ENCODE results near the gene USH2A. TPM values are rescaled to one million over a fixed set of nuclear protein-coding genes. Genes with fewer than 3 reads are reported as not detected.

The USH2A gene
- polyA plus RNA-seq, 2 of the 4 experiments (the other 2 are of a cell fraction) = not detected

DNA sequence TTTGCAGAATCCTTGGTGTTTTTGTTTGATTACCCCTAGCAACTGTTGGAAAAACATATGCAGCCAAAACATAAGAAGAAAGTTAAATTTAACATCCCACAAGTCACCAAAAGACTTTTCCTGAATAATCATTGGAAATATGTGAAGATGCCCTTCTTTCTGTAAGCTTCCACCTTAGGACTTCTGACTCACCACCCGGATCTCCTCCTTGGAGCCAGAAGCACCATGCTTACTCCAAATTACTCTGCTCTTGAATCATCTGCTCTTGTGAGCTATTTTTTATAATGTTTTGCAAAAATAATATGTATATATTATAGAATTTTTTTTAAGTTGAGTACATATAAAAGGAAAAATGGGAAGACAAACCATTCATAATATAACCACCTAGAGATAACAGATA, 464.4 kb downstream of the USH2A start:
- TF ChIP-seq JUNB (IDR thresholded peaks at IDR 0.05) (no peak), EHF (CRISPR knock-in tag; IDR thresholded peaks at IDR 0.05) (no peak), HDAC2 (IDR thresholded peaks at IDR 0.05) (no peak), BHLHE40 (IDR thresholded peaks at IDR 0.05; ENCODE audit: low read depth, low read length) (no peak), KDM1A (IDR thresholded peaks at IDR 0.05; ENCODE audit: low read depth) (no peak), RFX5 (IDR thresholded peaks at IDR 0.05) (no peak), CEBPB (IDR thresholded peaks at IDR 0.05) (no peak), CBX8 (IDR thresholded peaks at IDR 0.05) (no peak), NPAS2 (CRISPR knock-in tag; IDR thresholded peaks at IDR 0.05; ENCODE audit: borderline replicate concordance) (no peak), RNF2 (IDR thresholded peaks at IDR 0.05; ENCODE audit: borderline replicate concordance, low read depth) (no peak), SREBF2 (IDR thresholded peaks at IDR 0.05) (no peak)
- TF ChIP-seq, protein P1, sequence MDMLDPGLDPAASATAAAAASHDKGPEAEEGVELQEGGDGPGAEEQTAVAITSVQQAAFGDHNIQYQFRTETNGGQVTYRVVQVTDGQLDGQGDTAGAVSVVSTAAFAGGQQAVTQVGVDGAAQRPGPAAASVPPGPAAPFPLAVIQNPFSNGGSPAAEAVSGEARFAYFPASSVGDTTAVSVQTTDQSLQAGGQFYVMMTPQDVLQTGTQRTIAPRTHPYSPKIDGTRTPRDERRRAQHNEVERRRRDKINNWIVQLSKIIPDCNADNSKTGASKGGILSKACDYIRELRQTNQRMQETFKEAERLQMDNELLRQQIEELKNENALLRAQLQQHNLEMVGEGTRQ (IDR thresholded peaks at IDR 0.05) = no peak
- TF ChIP-seq, protein P2, sequence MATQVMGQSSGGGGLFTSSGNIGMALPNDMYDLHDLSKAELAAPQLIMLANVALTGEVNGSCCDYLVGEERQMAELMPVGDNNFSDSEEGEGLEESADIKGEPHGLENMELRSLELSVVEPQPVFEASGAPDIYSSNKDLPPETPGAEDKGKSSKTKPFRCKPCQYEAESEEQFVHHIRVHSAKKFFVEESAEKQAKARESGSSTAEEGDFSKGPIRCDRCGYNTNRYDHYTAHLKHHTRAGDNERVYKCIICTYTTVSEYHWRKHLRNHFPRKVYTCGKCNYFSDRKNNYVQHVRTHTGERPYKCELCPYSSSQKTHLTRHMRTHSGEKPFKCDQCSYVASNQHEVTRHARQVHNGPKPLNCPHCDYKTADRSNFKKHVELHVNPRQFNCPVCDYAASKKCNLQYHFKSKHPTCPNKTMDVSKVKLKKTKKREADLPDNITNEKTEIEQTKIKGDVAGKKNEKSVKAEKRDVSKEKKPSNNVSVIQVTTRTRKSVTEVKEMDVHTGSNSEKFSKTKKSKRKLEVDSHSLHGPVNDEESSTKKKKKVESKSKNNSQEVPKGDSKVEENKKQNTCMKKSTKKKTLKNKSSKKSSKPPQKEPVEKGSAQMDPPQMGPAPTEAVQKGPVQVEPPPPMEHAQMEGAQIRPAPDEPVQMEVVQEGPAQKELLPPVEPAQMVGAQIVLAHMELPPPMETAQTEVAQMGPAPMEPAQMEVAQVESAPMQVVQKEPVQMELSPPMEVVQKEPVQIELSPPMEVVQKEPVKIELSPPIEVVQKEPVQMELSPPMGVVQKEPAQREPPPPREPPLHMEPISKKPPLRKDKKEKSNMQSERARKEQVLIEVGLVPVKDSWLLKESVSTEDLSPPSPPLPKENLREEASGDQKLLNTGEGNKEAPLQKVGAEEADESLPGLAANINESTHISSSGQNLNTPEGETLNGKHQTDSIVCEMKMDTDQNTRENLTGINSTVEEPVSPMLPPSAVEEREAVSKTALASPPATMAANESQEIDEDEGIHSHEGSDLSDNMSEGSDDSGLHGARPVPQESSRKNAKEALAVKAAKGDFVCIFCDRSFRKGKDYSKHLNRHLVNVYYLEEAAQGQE (IDR thresholded peaks at IDR 0.05) = no peak
- POLR2A ChIA-PET = no interaction called here
- H3K4me1 ChIP-seq = no peaks in the 10 kb centered on the region
- DNase-seq (ENCODE audit: low read depth in 1 of 2, low spot score in 1 of 2) (no peak), FAIRE-seq (no peak), ATAC-seq (no peak)
- no peak overlapping the region for H3K27ac ChIP-seq
- no peak overlapping the region for H3K4me2 ChIP-seq
- no peak overlapping the region for H3K4me3 ChIP-seq
- CTCF ChIA-PET = no interaction called here
- 0% methylated on average over 1 of the region's 1 CpG for WGBS (ENCODE audit: missing lambda C conversion rate)
- H3K9me3 ChIP-seq = no peaks in the 10 kb centered on the region

DNA sequence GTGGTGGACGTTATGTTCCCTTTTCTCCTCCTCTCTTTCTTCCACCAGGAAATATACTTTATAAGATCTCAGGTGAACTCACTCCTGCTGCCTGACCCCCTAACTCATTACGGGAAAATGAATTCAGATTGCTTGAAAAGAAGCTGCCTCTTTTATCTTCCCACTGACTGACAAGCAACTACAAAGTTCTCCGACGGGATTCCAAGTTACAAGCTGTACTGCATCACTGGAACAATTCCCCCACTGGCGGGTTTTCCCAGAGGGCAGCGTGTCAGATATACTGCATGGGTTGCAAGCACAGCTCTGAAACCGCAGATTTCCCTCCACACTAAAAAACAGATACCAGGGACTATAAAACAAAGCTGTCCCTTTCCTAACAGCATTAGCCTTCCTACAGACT, 465.6 kb downstream of the USH2A start:
- no peaks in the 10 kb centered on the region for H3K9me3 ChIP-seq
- POLR2A ChIA-PET = no interaction called here
- no peak overlapping the region for H3K27ac ChIP-seq
- no peak overlapping the region for H3K4me2 ChIP-seq
- no peak for FAIRE-seq
- CTCF ChIA-PET = no interaction called here
- TF ChIP-seq NR3C1 (IDR thresholded peaks at IDR 0.05) (no peak), RFX5 (IDR thresholded peaks at IDR 0.05) (no peak), EHF (CRISPR knock-in tag; IDR thresholded peaks at IDR 0.05) (no peak), CBX8 (IDR thresholded peaks at IDR 0.05) (no peak), HEYL (CRISPR knock-in tag; IDR thresholded peaks at IDR 0.05) (no peak), TFCP2L1 (CRISPR knock-in tag; IDR thresholded peaks at IDR 0.05) (no peak), FOSL2 (IDR thresholded peaks at IDR 0.05) (no peak), FOSL2 (CRISPR knock-in tag; IDR thresholded peaks at IDR 0.05) (no peak), FOSB (CRISPR knock-in tag; IDR thresholded peaks at IDR 0.05) (no peak)
- TF ChIP-seq, protein P3, sequence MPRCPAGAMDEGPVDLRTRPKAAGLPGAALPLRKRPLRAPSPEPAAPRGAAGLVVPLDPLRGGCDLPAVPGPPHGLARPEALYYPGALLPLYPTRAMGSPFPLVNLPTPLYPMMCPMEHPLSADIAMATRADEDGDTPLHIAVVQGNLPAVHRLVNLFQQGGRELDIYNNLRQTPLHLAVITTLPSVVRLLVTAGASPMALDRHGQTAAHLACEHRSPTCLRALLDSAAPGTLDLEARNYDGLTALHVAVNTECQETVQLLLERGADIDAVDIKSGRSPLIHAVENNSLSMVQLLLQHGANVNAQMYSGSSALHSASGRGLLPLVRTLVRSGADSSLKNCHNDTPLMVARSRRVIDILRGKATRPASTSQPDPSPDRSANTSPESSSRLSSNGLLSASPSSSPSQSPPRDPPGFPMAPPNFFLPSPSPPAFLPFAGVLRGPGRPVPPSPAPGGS (IDR thresholded peaks at IDR 0.05) = no peak
- TF ChIP-seq, protein P4, sequence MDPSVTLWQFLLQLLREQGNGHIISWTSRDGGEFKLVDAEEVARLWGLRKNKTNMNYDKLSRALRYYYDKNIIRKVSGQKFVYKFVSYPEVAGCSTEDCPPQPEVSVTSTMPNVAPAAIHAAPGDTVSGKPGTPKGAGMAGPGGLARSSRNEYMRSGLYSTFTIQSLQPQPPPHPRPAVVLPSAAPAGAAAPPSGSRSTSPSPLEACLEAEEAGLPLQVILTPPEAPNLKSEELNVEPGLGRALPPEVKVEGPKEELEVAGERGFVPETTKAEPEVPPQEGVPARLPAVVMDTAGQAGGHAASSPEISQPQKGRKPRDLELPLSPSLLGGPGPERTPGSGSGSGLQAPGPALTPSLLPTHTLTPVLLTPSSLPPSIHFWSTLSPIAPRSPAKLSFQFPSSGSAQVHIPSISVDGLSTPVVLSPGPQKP (IDR thresholded peaks at IDR 0.05; ENCODE audit: low read depth, low read length) = no peak
- H3K4me1 ChIP-seq = no peaks in the 10 kb centered on the region
- no peak for ATAC-seq
- 15% methylated on average over 7 of the region's 7 CpGs for WGBS (ENCODE audit: missing lambda C conversion rate)
- DNase-seq (ENCODE audit: low read depth in 1 of 2, low spot score in 1 of 2) = no peak
- H3K4me3 ChIP-seq = no peak overlapping the region
